Bladder microvascular endothelial cell (primary cell): ENCODE measurements around the gene RBBP6. TPM values are rescaled to one million over a fixed set of nuclear protein-coding genes. Genes with fewer than 3 reads are reported as not detected.

ENCODE experiments used
- total RNA-seq: library from RNA; depleted of rRNA; stranded (reverse); fragments of >200 nt; gene quantifications from 2 replicates; pipeline ENCODE4 v1.2.3, GENCODE V29; 2014

Gene RBBP6, protein sequence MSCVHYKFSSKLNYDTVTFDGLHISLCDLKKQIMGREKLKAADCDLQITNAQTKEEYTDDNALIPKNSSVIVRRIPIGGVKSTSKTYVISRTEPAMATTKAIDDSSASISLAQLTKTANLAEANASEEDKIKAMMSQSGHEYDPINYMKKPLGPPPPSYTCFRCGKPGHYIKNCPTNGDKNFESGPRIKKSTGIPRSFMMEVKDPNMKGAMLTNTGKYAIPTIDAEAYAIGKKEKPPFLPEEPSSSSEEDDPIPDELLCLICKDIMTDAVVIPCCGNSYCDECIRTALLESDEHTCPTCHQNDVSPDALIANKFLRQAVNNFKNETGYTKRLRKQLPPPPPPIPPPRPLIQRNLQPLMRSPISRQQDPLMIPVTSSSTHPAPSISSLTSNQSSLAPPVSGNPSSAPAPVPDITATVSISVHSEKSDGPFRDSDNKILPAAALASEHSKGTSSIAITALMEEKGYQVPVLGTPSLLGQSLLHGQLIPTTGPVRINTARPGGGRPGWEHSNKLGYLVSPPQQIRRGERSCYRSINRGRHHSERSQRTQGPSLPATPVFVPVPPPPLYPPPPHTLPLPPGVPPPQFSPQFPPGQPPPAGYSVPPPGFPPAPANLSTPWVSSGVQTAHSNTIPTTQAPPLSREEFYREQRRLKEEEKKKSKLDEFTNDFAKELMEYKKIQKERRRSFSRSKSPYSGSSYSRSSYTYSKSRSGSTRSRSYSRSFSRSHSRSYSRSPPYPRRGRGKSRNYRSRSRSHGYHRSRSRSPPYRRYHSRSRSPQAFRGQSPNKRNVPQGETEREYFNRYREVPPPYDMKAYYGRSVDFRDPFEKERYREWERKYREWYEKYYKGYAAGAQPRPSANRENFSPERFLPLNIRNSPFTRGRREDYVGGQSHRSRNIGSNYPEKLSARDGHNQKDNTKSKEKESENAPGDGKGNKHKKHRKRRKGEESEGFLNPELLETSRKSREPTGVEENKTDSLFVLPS (N-terminal part only)
- 11.3 and 30.2 TPM in 2 replicates for total RNA-seq

DNA sequence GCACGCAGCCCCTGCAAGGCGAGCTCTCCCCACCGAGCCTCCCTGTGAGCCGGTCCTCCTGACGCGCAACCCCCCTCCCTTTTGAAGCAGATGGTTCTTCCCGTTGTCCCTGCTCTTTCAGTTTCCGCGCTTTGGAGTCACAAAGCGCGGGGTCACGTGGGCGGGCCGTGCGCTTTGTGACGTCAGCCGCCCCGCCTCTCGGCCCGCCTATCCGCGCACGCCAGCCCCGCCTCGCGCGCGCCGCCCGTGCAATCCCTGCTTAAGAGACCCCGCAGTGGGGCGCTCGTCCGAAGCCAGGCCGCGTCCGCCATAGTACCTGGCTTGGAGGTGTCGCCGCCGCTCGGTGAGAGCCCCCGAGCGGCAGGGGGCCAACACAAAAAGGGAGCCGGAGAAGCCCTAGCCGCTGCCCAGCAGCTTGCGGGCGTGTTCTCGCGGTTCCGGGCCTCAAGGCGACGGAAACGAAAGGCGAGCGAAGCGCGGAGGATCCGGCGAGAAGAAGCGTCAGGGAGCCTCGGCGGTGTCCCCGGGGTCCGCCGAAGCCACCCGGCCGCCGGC lies at the start of gene RBBP6:
TSS of gene RBBP6 (plus strand) at position 272 of the 555 bp plus-strand sequence. CDS start 1,061 bp downstream, outside the sequence.

Other genes with a start within 250 kb of the RBBP6 start
- gene TNRC6A, start 190.1 kb downstream of the RBBP6 start, total RNA-seq = 13.4 and 44.4 TPM in 2 replicates